Fibroblast of lung (primary cell): ENCODE results near the gene PCK2. TPM values are rescaled to one million over a fixed set of nuclear protein-coding genes. Genes with fewer than 3 reads are reported as not detected.

Experiments
- DNase-seq, 2 donors: peaks; one replicate each; pipeline versions ENCODE4 v3.0.0 to v3.0.0-alpha.2; 2010; ENCODE audit warnings: low read depth in 2 of 2
- H2AFZ ChIP-seq: 2 replicates; pipeline ENCODE4 v1.5.1; 2012; ENCODE audit warnings: low read length, control low read depth, inconsistent platforms
- H3K27ac ChIP-seq: 2 replicates; pipeline ENCODE4 v1.5.1; 2011; ENCODE audit warnings: low read length, control low read depth; ENCODE audit not compliant: insufficient read depth
- H3K27me3 ChIP-seq: 2 replicates; pipeline ENCODE4 v1.5.1; 2011; ENCODE audit warnings: mild to moderate bottlenecking, low read length; ENCODE audit not compliant: control insufficient read depth, insufficient read depth
- H3K36me3 ChIP-seq: 2 replicates; pipeline ENCODE4 v1.5.1; 2011; ENCODE audit warnings: low read length; ENCODE audit not compliant: control insufficient read depth, insufficient read depth
- H3K4me1 ChIP-seq: 2 replicates; pipeline ENCODE4 v1.5.1; 2011; ENCODE audit warnings: low read length; ENCODE audit not compliant: control insufficient read depth, insufficient read depth; ENCODE audit errors: extremely low read depth
- H3K4me2 ChIP-seq: 2 replicates; pipeline ENCODE4 v1.5.1; 2011; ENCODE audit warnings: low read length, control low read depth; ENCODE audit not compliant: insufficient read depth; ENCODE audit errors: extremely low read depth
- H3K4me3 ChIP-seq, 4 experiments: fragments of 200-600 bp in 1 of 4; sonication (generic) in 1 of 4; replicated peaks in 1 of 4; 2 replicates each; pipeline ENCODE4 v1.5.1; 2011 to 2016; ENCODE audit warnings: low read length in 4 of 4, low read depth in 3 of 4, mild to moderate bottlenecking in 3 of 4, control low read depth in 2 of 4, inconsistent platforms in 1 of 4, mixed read lengths in 1 of 4; ENCODE audit not compliant: insufficient read depth in 1 of 4; ENCODE audit errors: control extremely low read depth in 1 of 4
- H3K79me2 ChIP-seq: 2 replicates; pipeline ENCODE4 v1.5.1; 2012; ENCODE audit warnings: mild to moderate bottlenecking, low read length, inconsistent platforms; ENCODE audit not compliant: control insufficient read depth, insufficient read depth
- H3K9ac ChIP-seq: 2 replicates; pipeline ENCODE4 v1.5.1; 2011; ENCODE audit warnings: mild to moderate bottlenecking, low read length, control low read depth; ENCODE audit not compliant: insufficient read depth
- H3K9me3 ChIP-seq: 2 replicates; pipeline ENCODE4 v1.5.1; 2012; ENCODE audit warnings: low read depth, low read length; ENCODE audit not compliant: control insufficient read depth, insufficient read depth
- H4K20me1 ChIP-seq: 2 replicates; pipeline ENCODE4 v1.5.1; 2011; ENCODE audit warnings: low read length; ENCODE audit not compliant: control insufficient read depth, insufficient read depth; ENCODE audit errors: extremely low read depth
- CTCF ChIP-seq, 2 donors: IDR thresholded peaks in 1 of 2; conservative IDR thresholded peaks in 1 of 2; 1 replicate in 1 of 2; 2 replicates in 1 of 2; pipeline ENCODE4 v1.5.1; 2011 to 2012; ENCODE audit warnings: low read length in 2 of 2, control low read depth in 1 of 2, inconsistent platforms in 1 of 2, low read depth in 1 of 2, mild to moderate bottlenecking in 1 of 2
- EZH2 ChIP-seq: IDR thresholded peaks from 2 replicates; pipeline ENCODE4 v1.5.1; 2012; ENCODE audit warnings: low read length, control low read depth, mild to moderate bottlenecking; ENCODE audit errors: missing control alignments
- polyA plus RNA-seq, 2 donors: library from polyadenylated mRNA; depleted of rRNA in 1 of 2; stranded (reverse) in 1 of 2; unstranded in 1 of 2; fragments of >200 nt; gene quantifications; 2 replicates each; pipeline ENCODE4 v1.2.1, GENCODE V29; 2011 to 2012; ENCODE audit warnings: missing spikeins in 1 of 2
- total RNA-seq: library from RNA; depleted of rRNA; stranded (reverse); fragments of >200 nt; gene quantifications from 2 replicates; pipeline ENCODE4 v1.2.1, GENCODE V29; 2014

PCK2 gene
- total and polyA plus RNA-seq, 2 donors (not counting 1 experiment from before 2014, with no cell fraction given) = 15.9 to 71.3 TPM

GRCh38 chr14:24110523-24110922 lies 16.4 kb downstream of the PCK2 start:
- no peak overlapping the region for H2AFZ ChIP-seq
- H3K27ac ChIP-seq = no peak overlapping the region
- no peak overlapping the region for H3K4me2 ChIP-seq
- no peaks in the 10 kb centered on the region for H3K27me3 ChIP-seq
- H3K4me1 ChIP-seq = peaks cover 5% of the 10 kb centered on the region
- H3K4me3 ChIP-seq = no peak overlapping the region
- DNase-seq = no peak
- H3K9me3 ChIP-seq = no peaks in the 10 kb centered on the region
- no peaks in the 10 kb centered on the region for H3K79me2 ChIP-seq
- H4K20me1 ChIP-seq = no peaks in the 10 kb centered on the region
- TF ChIP-seq EZH2 = no peak
- no peak overlapping the region for H3K9ac ChIP-seq
- no peaks in the 10 kb centered on the region for H3K36me3 ChIP-seq

GRCh38 chr14:24113379-24113800 lies 19.3 kb downstream of the PCK2 start:
- Histone ChIP-seq H3K9ac (peak overlapping the region; percentile 67), H3K4me2 (peak overlapping the region; percentile 100), H4K20me1 (no peaks in the 10 kb centered on the region), H3K4me1 (peaks cover 5% of the 10 kb centered on the region), H3K36me3 (no peaks in the 10 kb centered on the region), H3K79me2 (no peaks in the 10 kb centered on the region), H3K9me3 (no peaks in the 10 kb centered on the region), H3K4me3 (peak overlapping the region; percentile 39 to 96 (median 72)), H3K27me3 (no peaks in the 10 kb centered on the region), H3K27ac (peak overlapping the region; percentile 98), H2AFZ (peak overlapping the region; percentile 91)
- no peak for DNase-seq
- no peak for TF ChIP-seq EZH2
- TF ChIP-seq CTCF (conservative IDR thresholded peaks at IDR 0.05 in 1 of 2, IDR thresholded peaks at IDR 0.05 in 1 of 2; ENCODE audit: low read depth in 1 of 2, low read length in 2 of 2) = no peak

GRCh38 chr14:24113801-24114531 lies 19.9 kb downstream of the PCK2 start:
- Histone ChIP-seq H3K27me3 (no peaks in the 10 kb centered on the region), H3K4me1 (peaks cover 5% of the 10 kb centered on the region), H3K4me2 (peak overlapping the region; percentile 100), H3K9ac (peak overlapping the region; percentile 67), H3K27ac (peak overlapping the region; percentile 98), H4K20me1 (no peaks in the 10 kb centered on the region), H3K79me2 (no peaks in the 10 kb centered on the region), H3K4me3 (peak overlapping the region; percentile 39 to 96 (median 72)), H3K9me3 (no peaks in the 10 kb centered on the region), H3K36me3 (no peaks in the 10 kb centered on the region), H2AFZ (peak overlapping the region; percentile 96)
- DNase-seq = peak; percentile 92 to 93
- no peak for TF ChIP-seq EZH2
- no peak for TF ChIP-seq CTCF (conservative IDR thresholded peaks at IDR 0.05 in 1 of 2, IDR thresholded peaks at IDR 0.05 in 1 of 2; ENCODE audit: low read depth in 1 of 2, low read length in 2 of 2)
